GM19035 (cell line): Measurements from ENCODE around the gene EFCC1.

Source experiments
- ATAC-seq: cut with Tn5 transposase; IDR thresholded peaks from one replicate; pipeline ENCODE4 v1.9.1; 2021; ENCODE audit not compliant: unreplicated experiment

The EFCC1 gene

GRCh38 chr3:129014148-129014547 is 13.0 kb downstream of the EFCC1 start:
- ATAC-seq = no peak

DNA sequence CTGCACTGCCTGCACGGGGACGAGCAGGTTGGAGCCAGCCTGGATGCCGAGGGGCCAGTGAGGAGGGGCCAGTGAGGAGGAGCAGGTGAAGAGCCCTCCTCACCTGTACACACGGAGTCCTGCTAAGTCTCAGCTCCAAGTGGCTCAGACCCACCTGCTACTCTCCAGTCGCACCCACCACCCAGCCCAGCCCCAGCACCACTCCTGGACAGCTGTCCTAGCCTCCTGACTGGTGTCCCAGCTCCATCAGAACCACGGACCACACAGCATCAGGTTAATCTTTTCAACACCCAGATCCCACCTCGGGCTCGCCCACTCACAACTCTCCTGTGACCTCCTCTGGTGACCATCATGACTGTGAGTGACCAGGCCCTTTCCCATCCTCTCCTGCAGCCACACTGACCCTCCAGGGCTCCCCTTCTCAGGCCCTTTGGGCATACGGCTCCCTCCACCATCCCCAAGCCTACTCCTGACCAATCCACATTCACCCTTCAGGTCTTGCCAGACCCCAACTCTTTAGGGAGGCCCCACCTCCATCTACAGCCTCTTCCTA is 13.8 kb downstream of the EFCC1 start:
- no peak for ATAC-seq

DNA sequence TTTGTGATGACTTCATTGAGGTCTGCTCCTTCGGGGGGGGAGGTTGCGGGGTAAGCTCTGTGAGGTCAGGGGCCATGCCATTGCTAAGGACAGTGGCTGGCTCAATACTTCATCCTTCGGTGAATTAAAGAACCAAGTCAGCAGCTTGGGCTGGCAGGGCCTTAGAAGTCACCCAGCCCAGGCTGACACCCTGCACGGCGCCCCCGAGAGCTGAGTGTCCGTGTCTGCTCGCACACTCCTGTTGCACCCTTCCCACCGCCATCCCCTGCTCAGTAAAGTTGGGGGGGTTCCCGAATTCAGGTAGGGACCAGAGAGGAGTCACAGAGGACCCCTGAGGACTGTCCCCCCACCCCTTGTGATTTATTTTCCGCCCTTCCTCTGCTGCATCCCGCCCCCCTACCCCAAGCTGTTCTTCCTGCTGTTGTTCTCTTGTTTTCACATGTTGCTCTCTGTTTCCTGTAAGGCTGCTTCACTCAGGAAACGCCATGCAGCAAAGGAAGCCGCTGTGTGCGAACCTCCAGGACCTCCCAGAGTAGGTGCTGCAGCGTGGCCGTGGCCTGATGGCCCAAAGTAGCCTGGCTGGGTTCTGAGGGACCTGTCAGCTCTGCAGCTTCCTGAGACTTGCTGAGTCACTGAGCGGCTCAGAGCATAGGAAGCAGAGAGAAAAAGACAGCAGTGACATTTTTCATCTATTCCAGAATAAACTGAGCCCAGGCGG is 14.4 kb downstream of the EFCC1 start:
- ATAC-seq = no peak

- ATAC-seq = no peak
These were observed 15.2 kb downstream of the EFCC1 start for GRCh38 chr3:129016356-129016719.

DNA sequence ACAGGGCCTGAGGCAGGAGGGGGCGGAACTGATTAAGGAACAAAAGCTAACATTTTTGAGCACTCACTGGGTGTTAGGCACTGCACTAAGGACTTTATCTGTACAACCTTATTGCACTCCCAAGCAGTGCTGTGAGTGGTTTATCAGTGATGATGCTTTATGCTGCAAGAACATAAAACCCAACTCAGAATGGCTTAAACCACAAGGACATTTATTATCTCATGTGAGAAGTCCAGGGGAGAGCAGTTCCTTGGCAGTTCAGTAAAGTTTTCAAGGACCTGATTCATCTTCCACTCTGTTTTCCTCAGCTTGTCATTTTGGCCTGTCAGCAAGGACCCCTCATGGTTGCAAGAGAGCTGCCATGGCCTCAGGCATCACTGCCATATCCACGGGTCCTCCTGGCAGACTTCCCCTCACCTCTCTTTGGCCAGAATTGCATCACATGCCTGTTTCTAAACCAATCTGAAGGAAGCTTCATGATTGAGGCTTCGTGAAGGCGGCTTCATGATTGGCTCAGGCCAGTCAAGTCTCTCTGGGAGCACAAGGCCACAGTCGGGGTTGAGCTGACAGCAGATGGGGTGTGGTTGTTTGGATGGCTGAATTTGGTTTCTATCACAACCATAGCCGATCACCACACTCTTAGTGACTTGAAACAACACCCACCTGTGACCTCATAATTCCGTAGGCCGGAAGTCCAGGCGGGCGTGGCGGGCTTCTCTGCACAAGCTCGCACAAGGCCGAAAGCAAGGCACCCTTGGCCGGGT is 15.8 kb downstream of the EFCC1 start:
- ATAC-seq = peak; percentile 90

DNA sequence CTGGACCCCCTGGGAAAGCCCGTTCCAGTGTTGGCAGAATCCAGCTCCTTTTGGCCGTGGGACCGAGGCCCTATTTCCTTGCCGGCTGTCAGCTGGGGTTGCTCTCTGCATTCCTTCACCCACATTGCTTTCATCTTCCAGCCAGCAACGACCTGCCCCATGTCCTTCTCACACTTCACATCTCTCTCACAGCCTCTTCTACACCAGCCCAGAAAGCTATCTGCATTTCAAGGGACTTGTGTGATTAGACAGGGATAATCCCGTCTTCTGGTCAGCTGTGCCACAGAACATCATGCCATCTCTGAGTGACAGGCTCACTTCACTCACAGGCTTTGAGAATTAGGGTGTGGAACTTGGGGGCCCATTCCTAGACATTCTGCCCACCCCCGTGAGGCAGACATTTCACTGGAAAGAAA is 16.4 kb downstream of the EFCC1 start:
- peak; percentile 13 for ATAC-seq

DNA sequence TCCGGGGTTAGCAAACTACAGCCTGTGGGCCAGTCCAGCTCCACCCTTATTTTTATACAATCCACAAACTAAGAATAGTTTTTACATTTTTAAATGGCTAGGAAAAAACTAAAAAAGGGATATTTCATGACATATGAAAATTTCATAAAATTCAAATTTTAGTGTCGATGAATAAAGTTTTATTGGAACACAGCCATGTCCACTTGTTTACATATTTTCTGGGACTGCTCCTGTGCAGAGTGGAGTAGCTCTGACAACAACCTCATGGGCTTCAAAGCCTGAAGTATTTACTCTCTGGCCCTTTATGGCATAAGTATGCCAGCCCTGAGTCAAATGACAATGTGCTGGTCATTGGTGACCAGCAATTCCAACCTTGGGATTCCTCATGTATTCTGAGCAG is 17.2 kb downstream of the EFCC1 start:
- no peak for ATAC-seq

- no peak for ATAC-seq
These were observed 17.6 kb downstream of the EFCC1 start for GRCh38 chr3:129018751-129019150.

- ATAC-seq = no peak
These were observed 18.2 kb downstream of the EFCC1 start for GRCh38 chr3:129019266-129019665.

DNA sequence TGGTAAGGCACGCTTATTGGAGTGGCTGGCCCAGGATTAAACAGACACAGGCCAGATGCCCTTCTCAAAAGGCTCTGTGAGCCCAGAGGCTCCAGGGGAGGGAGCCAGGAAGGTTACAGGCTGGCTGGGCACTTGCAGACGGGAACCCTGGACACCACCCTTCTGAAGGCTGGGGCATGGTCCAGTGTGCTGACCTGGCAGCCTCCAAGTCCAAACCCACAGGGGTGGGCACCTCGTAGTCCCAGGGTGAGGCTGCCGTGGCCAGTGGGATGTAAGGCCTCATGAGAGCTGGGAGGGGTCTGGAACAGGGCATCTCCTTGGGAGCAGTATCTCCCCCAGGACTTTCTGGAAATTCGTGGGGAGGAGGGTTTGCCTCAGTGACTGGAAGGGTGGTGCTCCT is 19.6 kb downstream of the EFCC1 start:
- ATAC-seq = no peak

DNA sequence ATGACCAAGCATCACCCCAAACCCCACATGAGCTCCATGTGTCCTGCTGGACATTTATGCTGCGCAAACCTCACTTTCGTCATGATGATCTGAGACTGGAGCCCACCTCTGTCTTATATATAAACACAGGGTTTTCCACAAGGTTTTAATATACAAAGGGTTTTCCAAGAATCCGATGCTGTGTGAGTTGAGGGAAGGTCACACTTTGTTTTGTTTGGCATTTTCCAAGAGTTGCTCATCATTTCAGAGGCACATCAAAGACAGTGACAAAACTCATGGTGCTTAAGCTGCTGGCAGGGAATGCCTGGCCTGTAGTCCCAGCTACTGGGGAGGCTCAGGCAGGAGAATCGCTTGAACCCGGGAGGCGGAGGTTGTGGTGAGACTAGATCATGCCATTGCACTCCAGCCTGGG is 20.0 kb downstream of the EFCC1 start:
- ATAC-seq = no peak

GRCh38 chr3:129022114-129023007 is 21.3 kb downstream of the EFCC1 start:
- no peak for ATAC-seq

GRCh38 chr3:129023008-129023358 is 21.9 kb downstream of the EFCC1 start:
- ATAC-seq = no peak

GRCh38 chr3:129023909-129024308 is 22.8 kb downstream of the EFCC1 start:
- ATAC-seq = no peak

DNA sequence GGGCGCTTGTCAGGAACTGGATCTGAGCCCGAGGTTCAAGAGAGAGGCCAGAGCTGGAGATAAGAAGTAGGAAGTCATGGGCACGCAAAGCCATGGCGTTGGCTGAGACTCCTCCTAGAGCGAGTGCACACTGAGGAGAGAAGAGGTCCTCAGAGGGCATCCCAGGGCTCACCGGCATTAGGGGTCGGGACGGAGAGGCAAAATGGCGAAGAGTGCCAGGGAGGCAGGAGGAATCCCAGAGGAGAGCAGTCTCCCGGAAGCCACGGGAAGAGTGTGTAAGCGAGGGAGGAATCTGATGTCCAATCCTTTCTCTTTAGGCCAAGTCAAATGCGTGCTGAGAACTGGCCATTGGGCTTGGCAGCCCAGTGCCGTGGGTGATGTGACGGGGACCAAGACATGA is 24.0 kb downstream of the EFCC1 start:
- ATAC-seq = no peak

DNA sequence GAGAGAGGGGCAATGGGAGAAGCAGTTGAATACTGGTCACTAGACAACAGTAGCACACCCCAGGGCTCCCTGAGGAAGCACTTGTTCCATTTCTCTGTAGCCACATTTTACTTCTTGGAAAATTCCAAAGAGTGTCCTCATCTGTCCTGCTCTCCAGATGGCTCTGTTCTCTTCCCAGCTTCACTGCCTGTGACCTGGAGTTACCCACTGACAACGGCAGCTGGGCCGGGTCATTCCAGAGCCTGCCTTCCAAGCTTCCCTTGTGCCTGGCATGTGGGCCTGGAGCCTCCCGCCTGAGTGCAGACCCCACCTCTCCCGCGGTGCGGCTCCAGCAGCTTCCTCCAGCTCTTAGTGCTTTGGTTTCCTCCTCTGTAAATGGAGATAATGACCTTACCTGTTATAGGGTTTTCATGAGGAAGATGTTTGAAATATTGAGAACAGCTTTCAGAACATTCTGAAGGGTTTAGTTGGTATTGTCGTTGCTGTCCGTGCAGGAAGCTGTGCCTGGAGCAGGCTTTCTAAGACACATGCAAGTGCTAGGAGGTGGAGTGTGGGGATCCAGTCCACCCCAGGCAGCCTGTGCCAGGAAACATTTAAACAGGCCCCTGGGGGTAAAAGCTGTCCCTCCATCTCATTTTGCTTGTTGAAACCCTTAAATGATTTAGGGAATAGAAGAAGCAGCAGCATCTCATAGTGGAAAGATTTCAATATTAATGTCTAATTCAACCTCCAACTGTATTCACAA is 24.8 kb downstream of the EFCC1 start:
- ATAC-seq = no peak

- ATAC-seq = peak; percentile 97
These were observed 25.8 kb downstream of the EFCC1 start for GRCh38 chr3:129026728-129027543.

DNA sequence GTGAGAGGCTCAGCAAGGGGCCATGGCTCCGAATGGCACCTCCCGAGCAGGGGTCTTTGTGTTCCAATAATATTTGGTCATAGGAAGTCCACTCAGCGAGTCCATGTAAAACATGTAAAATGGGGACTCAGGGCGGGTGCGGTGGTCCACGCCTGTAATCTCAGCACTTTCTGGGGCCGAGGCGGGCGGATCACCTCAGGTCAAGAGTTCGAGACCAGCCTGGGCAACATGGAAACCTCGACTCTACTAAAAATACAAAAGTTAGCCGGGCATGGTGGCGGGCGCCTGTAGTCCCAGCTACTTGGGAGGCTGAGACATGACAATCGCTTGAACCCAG is 26.4 kb downstream of the EFCC1 start:
- no peak for ATAC-seq

GRCh38 chr3:129028866-129029265 is 27.8 kb downstream of the EFCC1 start:
- ATAC-seq = no peak

DNA sequence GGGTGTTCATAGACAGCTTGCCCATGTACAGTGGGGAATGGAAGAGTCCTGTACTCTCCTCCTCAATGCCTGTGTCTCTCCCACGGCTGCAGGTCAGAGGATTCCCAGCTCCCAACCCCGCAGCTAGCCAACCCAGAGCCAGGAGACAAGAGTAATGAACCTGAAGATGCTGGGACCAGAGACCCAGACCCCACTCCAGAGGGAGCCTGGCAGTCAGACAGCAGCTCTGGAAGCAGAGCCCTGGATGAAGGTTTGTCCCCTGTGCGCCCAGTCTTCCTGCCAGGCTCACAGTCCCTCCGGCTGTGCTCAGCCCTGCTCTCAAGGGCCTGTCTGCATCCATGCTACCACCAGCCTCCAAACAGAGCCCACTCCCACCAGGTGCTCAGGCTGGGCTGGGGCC is 29.5 kb downstream of the EFCC1 start:
- no peak for ATAC-seq
